GM21390 (cell line): ENCODE results near the gene CSF2.

Experiments used
- ATAC-seq: cut with Tn5 transposase; IDR thresholded peaks from one replicate; pipeline ENCODE4 v1.9.1; 2021; ENCODE audit not compliant: unreplicated experiment

The CSF2 gene

GRCh38 chr5:132073231-132074013 lies at the start of gene CSF2:
Gene CSF2, plus strand, starts transcription at chr5:132073789. Its CDS starts 35 bp downstream, at chr5:132073824.
- no peak for ATAC-seq

DNA sequence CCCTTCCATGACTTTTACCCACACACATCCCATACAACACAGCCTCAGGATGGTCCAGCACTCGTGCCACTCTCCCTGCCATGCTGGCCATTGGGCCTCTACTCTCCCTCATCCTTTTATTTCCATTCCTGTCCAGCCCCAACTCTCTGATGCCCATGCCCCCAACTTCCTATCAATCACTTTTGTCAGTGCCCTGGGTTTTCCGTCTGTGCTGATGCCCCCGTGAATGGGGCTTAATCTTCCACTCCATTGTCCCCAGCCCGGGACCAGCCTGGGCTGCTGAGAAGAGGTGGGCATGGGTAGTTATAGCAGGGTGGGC lies 49.5 kb upstream of the CSF2 start:
- ATAC-seq: no peak

- no peak for ATAC-seq
These were observed 48.7 kb upstream of the CSF2 start for GRCh38 chr5:132024789-132025402.

DNA sequence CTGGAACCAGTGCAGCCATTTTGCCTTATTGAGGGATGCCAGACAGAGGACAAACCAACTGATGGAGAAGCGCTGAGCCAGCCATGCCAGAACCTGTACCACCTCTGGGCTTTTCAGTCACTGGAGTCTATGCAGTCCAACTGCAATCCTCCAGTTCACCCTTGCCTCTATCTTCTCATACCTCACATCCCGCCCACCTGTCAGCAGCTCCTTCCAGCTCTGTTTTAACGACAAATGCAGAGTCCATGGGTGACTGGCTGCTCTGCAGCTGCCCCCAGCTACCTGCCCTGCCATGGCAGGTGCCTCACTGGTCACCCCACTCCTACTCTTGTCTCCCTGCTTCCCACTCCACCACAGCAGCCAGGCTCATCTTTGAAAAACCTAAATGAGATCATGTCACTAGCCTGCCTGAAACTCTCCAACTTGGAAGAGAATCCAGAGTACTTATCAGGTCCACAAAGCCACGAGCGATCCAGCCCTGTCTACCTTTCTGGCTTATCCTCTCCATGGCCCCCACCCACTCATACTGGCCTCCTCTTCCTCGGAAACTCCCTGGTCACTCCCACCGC lies 48.1 kb upstream of the CSF2 start:
- ATAC-seq: no peak

- no peak for ATAC-seq
These were observed 47.0 kb upstream of the CSF2 start for GRCh38 chr5:132026516-132027008.

GRCh38 chr5:132027027-132027426 lies 46.6 kb upstream of the CSF2 start:
- peak; percentile 65 for ATAC-seq

DNA sequence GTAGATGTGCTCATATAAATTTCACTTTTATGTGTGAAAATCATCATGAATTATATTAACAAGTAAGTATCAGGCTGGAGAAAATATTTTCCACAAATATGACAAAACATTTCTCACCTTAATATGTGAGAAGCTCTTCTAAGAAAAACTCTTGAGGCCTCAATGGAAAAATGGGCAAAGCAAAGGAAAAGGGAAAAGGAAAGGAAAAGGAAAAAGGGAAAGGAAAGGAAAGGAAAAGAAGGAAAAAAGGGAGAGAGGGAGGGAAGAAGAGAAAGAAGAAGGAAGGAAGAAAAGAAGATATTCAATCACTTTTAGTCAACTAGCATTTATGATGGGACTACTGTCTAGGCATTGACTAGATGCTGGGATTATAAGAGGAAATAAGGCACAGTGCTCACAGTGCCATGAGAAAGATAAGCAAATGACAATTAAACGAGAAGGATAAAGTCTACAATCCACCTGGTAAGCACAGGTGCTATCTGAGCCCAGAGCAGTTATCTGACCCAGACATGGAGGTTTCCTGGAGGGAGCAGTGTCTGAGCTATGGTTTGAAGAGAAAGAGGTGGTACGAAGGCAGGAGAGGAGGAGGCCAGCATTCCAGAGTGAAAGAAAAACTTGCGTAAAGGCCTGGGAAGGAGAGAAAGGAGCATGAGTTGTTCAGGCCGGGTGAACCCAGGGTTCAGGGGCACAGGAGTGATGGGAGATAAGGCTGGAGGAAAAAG lies 43.8 kb upstream of the CSF2 start:
- no peak for ATAC-seq

- ATAC-seq: no peak
These were observed 43.0 kb upstream of the CSF2 start for GRCh38 chr5:132030610-132031009.

DNA sequence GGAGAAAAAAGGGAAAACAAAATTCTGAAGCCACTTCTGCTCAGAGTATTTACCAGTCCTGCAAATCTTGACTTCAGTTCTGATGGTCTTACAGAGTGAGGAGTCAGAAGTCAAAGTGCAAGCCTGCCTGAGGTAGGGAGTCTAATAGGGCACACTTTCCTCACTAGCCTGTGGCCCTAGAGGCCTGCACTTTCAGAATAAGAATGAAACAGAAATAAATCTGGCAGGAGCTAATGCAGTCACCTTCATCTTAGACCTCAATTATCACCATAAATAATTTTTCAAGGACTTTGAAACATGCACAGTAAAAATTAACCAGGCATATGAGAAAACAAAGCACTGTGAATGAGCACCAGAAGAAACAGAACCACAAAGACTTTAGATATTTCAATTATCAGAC lies 41.4 kb upstream of the CSF2 start:
- ATAC-seq: no peak

DNA sequence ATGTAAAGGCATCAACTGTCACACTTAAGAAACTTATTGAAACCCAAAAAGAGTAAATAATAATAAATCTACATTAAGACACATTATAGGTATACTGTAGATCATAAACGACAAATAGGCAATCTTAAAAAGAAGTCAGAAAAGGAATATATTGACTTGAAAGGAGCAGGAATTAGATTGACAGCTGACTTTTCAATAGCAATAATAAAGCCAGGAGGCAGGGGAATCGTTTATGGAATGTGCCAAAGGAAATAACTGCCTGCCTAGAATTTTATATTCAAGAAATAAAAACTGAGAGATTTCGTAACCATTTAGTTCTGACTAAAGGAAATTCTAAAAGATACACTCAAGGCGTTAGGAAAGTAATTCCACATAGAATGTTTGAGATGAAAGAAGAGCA lies 40.5 kb upstream of the CSF2 start:
- no peak for ATAC-seq

GRCh38 chr5:132037353-132037752 lies 36.2 kb upstream of the CSF2 start:
- no peak for ATAC-seq

DNA sequence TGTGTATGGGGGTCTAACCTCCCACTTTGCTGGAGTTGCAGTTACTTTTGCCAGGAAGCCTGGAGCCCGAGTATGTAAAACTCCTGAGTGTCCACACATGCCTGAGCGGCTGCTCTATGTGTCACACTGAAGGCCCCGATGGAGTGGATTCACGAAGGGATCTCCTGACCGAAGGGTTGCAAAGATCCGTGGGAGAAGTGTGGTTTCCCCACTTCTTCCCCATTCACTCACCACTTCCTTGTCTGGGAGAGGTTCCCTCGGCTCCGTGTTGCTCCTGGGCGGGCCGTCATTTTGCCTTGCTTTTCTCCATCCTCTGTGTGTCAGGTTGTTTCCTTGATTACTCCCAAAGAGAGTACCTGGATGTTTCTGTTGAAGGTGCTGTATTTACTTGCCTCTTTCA lies 29.4 kb upstream of the CSF2 start:
- no peak for ATAC-seq

GRCh38 chr5:132046880-132047299 lies 26.7 kb upstream of the CSF2 start:
- ATAC-seq: no peak

- no peak for ATAC-seq
These were observed 24.5 kb upstream of the CSF2 start for GRCh38 chr5:132049093-132049492.

DNA sequence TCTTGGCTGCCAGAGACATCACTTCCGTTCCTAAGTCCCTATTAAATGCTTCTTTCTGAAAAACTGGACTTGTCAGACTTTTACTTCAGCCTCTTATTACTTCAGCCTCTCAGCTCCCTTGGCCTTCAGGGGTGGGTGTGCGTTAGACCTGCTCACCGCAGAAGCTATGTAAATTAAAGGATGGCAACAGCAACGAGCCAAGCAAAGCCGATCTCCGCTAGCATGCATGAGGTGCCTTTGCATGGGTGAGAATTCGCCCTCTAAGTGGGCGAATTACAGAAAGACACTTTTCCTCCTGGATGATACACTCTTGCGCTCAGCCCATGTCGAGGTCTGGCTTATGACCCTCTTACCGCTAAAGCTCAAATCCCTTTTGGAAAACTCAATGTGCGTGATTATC lies 24.0 kb upstream of the CSF2 start:
- no peak for ATAC-seq

DNA sequence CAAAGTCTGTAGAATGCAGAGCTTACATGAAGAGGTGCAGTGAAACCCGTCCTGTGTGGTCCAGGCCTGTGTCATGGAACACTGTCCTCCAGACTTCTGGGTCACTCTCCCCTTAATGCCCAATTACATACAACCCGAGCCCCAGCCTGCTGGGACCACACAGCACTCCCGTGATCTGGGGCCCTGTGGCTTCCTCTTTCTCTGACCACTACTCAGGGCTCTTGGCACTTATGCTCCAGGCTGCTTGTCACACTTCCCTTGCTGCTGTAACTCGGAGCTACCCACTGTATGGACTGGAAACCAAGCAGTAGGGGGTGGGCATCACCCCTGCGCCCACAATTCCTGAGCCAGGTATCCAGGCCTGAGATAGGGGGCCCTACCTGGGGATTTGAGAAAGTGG lies 23.5 kb upstream of the CSF2 start:
- no peak for ATAC-seq

DNA sequence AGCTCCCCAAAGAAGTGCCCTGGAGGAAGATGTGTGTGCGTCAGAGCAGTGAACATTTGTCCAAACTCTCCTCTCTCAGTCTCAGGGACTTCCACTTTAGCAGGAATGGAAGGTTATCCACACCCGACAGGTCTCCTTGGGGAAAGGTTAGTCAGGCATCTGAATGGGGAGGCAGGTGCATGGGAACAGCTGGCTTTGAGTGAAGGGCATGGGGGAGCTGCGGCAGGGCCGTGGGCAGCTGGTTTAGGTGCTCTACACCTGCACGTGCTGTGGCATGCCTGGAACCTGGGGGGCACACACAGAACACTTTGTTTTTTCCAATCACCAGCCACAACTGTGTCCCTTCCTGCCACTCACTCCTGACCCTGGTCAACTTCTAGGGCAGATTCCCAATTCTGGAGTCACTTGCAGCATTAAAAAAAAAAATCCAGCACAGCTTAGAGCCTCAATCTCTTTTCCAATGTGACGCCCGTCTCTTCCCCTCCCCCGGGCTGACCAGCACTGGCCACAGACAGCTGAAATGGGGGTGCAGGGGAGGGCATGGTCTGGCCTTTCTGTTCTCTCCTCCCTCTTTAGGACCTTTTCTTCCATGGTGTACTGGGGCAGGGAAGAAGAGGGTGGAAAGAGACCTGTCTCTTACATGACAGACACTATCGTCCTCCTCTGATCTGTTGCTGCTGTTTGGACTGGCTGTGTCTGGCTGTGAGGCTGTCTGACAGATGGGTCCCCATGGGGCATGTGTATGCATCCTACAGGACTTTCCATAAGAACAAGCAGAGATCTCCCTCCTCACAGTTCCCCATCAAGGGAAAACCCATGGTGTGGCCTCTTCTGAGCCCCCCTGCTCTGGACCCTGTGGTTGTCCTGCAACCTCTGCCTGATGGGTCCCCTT lies 22.7 kb upstream of the CSF2 start:
- ATAC-seq: no peak

- no peak for ATAC-seq
These were observed 21.1 kb upstream of the CSF2 start for GRCh38 chr5:132052520-132052919.

- no peak for ATAC-seq
These were observed 20.1 kb upstream of the CSF2 start for GRCh38 chr5:132053483-132053882.

- no peak for ATAC-seq
These were observed 19.4 kb upstream of the CSF2 start for GRCh38 chr5:132054031-132054696.
